Measurements from ENCODE around the gene PRUNE2.
"Not testable (repeated sequence)": the region's sequence is repeated elsewhere in the genome, so short reads cannot be mapped to it uniquely, and the experiment has no call there.

DNA sequence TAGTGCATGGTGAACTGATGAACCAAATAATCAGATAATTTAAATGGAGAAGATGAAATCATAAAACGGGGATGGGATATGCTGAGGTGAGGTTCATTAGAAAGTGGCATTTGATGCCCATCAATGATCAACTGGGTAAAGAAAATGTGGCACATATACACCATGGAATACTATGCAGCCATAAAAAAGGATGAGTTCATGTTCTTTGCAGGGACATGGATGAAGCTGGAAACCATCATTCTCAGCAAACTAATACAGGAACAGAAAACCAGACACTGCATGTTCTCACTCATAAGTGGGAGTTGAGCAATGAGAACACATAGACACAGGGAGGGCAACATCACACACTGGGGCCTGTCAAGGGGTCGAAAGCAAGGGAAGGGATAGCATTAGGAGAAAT lies 47.7 kb downstream of the PRUNE2 start:
- TF ChIP-seq, protein P1, sequence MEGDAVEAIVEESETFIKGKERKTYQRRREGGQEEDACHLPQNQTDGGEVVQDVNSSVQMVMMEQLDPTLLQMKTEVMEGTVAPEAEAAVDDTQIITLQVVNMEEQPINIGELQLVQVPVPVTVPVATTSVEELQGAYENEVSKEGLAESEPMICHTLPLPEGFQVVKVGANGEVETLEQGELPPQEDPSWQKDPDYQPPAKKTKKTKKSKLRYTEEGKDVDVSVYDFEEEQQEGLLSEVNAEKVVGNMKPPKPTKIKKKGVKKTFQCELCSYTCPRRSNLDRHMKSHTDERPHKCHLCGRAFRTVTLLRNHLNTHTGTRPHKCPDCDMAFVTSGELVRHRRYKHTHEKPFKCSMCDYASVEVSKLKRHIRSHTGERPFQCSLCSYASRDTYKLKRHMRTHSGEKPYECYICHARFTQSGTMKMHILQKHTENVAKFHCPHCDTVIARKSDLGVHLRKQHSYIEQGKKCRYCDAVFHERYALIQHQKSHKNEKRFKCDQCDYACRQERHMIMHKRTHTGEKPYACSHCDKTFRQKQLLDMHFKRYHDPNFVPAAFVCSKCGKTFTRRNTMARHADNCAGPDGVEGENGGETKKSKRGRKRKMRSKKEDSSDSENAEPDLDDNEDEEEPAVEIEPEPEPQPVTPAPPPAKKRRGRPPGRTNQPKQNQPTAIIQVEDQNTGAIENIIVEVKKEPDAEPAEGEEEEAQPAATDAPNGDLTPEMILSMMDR (IDR thresholded peaks at IDR 0.05): not testable (repeated sequence)
- not testable (repeated sequence) for TF ChIP-seq POLR2AphosphoS5, POLR2A, EP300 (IDR thresholded peaks at IDR 0.05)
